Measurements from ENCODE around the gene DYNC1H1.

DNA sequence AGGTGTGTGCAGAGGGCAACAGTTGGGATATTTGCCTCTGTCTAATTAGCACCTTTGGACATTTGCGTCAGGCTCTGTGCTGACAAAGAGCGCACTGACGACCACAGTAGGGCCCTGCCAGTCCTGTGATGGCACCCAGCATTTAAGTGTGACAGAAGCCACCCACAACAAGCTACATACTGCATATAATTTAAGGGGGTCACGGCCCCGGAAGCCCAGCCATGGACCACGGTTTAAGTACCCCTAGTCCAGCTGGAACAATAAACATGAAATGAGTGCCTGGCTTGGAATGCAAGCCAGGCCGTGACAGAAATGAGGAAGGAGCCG is 16.8 kb upstream of the DYNC1H1 start:
- TF ChIP-seq, protein P1, sequence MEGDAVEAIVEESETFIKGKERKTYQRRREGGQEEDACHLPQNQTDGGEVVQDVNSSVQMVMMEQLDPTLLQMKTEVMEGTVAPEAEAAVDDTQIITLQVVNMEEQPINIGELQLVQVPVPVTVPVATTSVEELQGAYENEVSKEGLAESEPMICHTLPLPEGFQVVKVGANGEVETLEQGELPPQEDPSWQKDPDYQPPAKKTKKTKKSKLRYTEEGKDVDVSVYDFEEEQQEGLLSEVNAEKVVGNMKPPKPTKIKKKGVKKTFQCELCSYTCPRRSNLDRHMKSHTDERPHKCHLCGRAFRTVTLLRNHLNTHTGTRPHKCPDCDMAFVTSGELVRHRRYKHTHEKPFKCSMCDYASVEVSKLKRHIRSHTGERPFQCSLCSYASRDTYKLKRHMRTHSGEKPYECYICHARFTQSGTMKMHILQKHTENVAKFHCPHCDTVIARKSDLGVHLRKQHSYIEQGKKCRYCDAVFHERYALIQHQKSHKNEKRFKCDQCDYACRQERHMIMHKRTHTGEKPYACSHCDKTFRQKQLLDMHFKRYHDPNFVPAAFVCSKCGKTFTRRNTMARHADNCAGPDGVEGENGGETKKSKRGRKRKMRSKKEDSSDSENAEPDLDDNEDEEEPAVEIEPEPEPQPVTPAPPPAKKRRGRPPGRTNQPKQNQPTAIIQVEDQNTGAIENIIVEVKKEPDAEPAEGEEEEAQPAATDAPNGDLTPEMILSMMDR (IDR thresholded peaks at IDR 0.05), result peak in 1 of 6 experiments; percentile 2
- TF ChIP-seq POLR2A (IDR thresholded peaks at IDR 0.05), result no peak

Measured in esophagus squamous epithelium (tissue), 4 donors.